SJCRH30 (cell line): ENCODE measurements around the gene SLC41A3. TPM values are rescaled to one million over a fixed set of nuclear protein-coding genes. Genes with fewer than 3 reads are reported as not detected.
A peak's percentile ranks its signal among the peaks of the same experiment; 100 is the strongest.
"Not testable (repeated sequence)": the region's sequence is repeated elsewhere in the genome, so short reads cannot be mapped to it uniquely, and the experiment has no call there.

ENCODE experiments used
- DNase-seq, 2 experiments: peaks; one replicate each; pipeline ENCODE4 v3.0.0-alpha.2; 2015 to 2020
- H3K27ac ChIP-seq: fragments of 250-450 bp; sonication (Bioruptor Pico); 2 replicates; pipeline ENCODE4 v1.5.1; 2020; ENCODE audit warnings: mild to moderate bottlenecking, moderate library complexity
- H3K27me3 ChIP-seq: fragments of 250-450 bp; sonication (Bioruptor Pico); 2 replicates; pipeline ENCODE4 v1.5.1; 2020; ENCODE audit warnings: mild to moderate bottlenecking, moderate library complexity
- H3K36me3 ChIP-seq: fragments of 250-450 bp; sonication (Bioruptor Pico); 2 replicates; pipeline ENCODE4 v1.5.1; 2020; ENCODE audit warnings: mild to moderate bottlenecking, moderate library complexity
- H3K4me1 ChIP-seq: fragments of 250-450 bp; sonication (Bioruptor Pico); 2 replicates; pipeline ENCODE4 v1.5.1; 2020; ENCODE audit warnings: mild to moderate bottlenecking, moderate library complexity
- H3K4me3 ChIP-seq: fragments of 250-450 bp; sonication (Bioruptor Pico); 2 replicates; pipeline ENCODE4 v1.5.1; 2020; ENCODE audit warnings: mild to moderate bottlenecking, moderate library complexity
- H3K9me3 ChIP-seq: fragments of 250-450 bp; sonication (Bioruptor Pico); replicated peaks from 2 replicates; pipeline ENCODE4 v1.5.1; 2020; ENCODE audit warnings: mild to moderate bottlenecking, moderate library complexity
- total RNA-seq: library from RNA; depleted of rRNA; stranded (reverse); fragments of >200 nt; shearing (Covaris generic); gene quantifications from 2 replicates; pipeline ENCODE4 v1.2.3, GENCODE V29; 2014

Gene SLC41A3
- total RNA-seq, 1 experiment from 2014 or later = 32.5 TPM

DNA sequence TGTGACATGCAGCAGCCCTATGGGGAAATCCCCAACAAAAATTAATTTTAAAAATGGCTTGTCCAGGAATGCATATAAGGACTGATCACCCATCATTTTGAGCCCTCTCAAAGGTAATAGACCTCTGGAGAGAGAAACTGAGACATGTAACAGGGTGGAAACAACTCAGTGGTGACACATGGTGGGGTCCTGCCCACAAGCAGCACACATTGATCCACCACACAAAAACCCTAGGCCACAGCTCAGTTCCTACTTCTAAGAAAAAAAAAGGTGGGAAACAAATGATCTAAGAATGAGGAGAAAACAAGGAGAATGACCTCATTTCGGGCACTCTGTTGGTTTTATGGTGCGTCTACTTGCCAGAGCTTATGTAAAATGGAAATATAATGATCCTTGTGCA, 1.9 kb upstream of the SLC41A3 start:
- no peak for DNase-seq
- no peaks in the 10 kb centered on the region for H3K36me3 ChIP-seq
- H3K4me3 ChIP-seq = no peak overlapping the region
- H3K27ac ChIP-seq = no peak overlapping the region
- H3K27me3 ChIP-seq = no peaks in the 10 kb centered on the region
- peaks cover 13% of the 10 kb centered on the region for H3K9me3 ChIP-seq
- no peaks in the 10 kb centered on the region for H3K4me1 ChIP-seq

- H3K4me3 ChIP-seq = no peak overlapping the region
- H3K27ac ChIP-seq = no peak overlapping the region
- no peaks in the 10 kb centered on the region for H3K27me3 ChIP-seq
- H3K36me3 ChIP-seq = no peaks in the 10 kb centered on the region
- H3K4me1 ChIP-seq = no peaks in the 10 kb centered on the region
- peaks cover 13% of the 10 kb centered on the region for H3K9me3 ChIP-seq
- no peak for DNase-seq
Measured at GRCh38 chr3:126085276-126085675, 1.4 kb upstream of the SLC41A3 start.

- peaks cover 13% of the 10 kb centered on the region for H3K9me3 ChIP-seq
Measured at GRCh38 chr3:126084768-126085180, 850 bp upstream of the SLC41A3 start.

GRCh38 chr3:126083511-126083912, 412 bp downstream of the SLC41A3 start:
- Histone ChIP-seq H3K4me3 (peak overlapping the region; percentile 84), H3K36me3 (no peaks in the 10 kb centered on the region), H3K4me1 (no peaks in the 10 kb centered on the region), H3K27ac (peak overlapping the region; percentile 50), H3K27me3 (no peaks in the 10 kb centered on the region), H3K9me3 (peaks cover 13% of the 10 kb centered on the region)
- DNase-seq = peak; percentile 63 to 64

More at GRCh38 chr3:126084768-126085180, 850 bp upstream of the SLC41A3 start:
- Histone ChIP-seq H3K36me3 (no peaks in the 10 kb centered on the region), H3K27ac (peak overlapping the region; percentile 50; the same call in 1 of the 2 replicates), H3K4me1 (no peaks in the 10 kb centered on the region), H3K27me3 (no peaks in the 10 kb centered on the region), H3K4me3 (peak overlapping the region; percentile 84)
- DNase-seq = no peak

- no peaks in the 10 kb centered on the region for H3K4me1 ChIP-seq
- H3K27me3 ChIP-seq = no peaks in the 10 kb centered on the region
- DNase-seq = no peak
- no peaks in the 10 kb centered on the region for H3K36me3 ChIP-seq
- H3K27ac ChIP-seq = peak overlapping the region; percentile 50
- H3K4me3 ChIP-seq = peak overlapping the region; percentile 84
- peaks cover 12% of the 10 kb centered on the region for H3K9me3 ChIP-seq
Measured at GRCh38 chr3:126083138-126083445, 832 bp downstream of the SLC41A3 start.

GRCh38 chr3:126082362-126083137, 1.4 kb downstream of the SLC41A3 start:
- H3K9me3 ChIP-seq = peaks cover 7% of the 10 kb centered on the region
- H3K27ac ChIP-seq = no peak overlapping the region; the same call in 1 of the 2 replicates
- no peaks in the 10 kb centered on the region for H3K36me3 ChIP-seq
- no peaks in the 10 kb centered on the region for H3K4me1 ChIP-seq
- no peak for DNase-seq
- peak overlapping the region; percentile 84 for H3K4me3 ChIP-seq
- H3K27me3 ChIP-seq = no peaks in the 10 kb centered on the region

GRCh38 chr3:126081618-126082361, 2.1 kb downstream of the SLC41A3 start:
- Histone ChIP-seq H3K36me3 (no peaks in the 10 kb centered on the region), H3K4me3 (no peak overlapping the region), H3K27ac (no peak overlapping the region), H3K27me3 (no peaks in the 10 kb centered on the region), H3K4me1 (no peaks in the 10 kb centered on the region), H3K9me3 (no peaks in the 10 kb centered on the region)
- DNase-seq = peak; percentile 62 to 72

DNA sequence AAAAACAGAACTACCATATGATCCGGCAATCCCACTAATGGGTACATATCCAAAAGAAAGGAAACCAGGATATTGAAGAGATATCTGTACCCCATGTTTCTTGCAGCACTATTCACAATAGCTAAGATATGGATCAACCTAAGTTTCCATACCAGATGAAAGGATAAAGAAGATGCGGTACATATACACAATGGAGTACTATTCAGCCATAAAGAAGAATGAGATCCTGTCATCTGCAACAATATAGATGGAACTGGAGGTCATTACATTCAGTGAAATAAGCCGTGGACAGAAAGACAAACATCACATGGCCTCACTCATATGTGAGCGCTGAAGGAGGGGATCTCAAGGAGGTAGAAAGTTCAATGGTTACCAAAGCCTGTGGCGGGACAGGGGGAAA, 3.0 kb downstream of the SLC41A3 start:
- Histone ChIP-seq H3K36me3 (no peaks in the 10 kb centered on the region), H3K4me1 (no peaks in the 10 kb centered on the region), H3K27me3 (no peaks in the 10 kb centered on the region), H3K27ac (no peak overlapping the region), H3K9me3 (no peaks in the 10 kb centered on the region), H3K4me3 (no peak overlapping the region)
- DNase-seq = no peak

DNA sequence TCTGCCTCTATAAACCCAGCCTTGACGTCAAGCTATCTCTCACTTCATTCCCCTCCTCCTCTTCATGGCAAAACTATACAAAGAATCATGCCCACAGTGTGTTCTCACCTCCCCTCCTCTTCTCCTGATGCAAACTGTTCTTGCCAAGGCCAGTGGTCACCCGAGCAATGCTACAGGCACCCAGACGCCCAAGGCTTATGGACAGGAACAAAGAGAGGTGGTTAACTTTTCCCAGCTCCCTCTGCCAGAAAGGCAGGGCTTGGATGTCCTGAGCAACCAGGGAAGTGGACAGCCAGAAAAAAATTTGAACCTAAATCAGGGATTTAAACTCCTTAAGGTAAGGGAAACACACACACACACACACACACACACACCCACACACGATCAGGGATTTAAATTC, 5.1 kb downstream of the SLC41A3 start:
- DNase-seq = no peak
- Histone ChIP-seq H3K36me3 (no peaks in the 10 kb centered on the region), H3K9me3 (no peaks in the 10 kb centered on the region), H3K27me3 (no peaks in the 10 kb centered on the region), H3K4me3 (no peak overlapping the region), H3K27ac (no peak overlapping the region), H3K4me1 (no peaks in the 10 kb centered on the region)

- Histone ChIP-seq H3K36me3 (no peaks in the 10 kb centered on the region), H3K4me1 (no peaks in the 10 kb centered on the region), H3K4me3 (no peak overlapping the region), H3K9me3 (peaks cover 3% of the 10 kb centered on the region; the same call in 1 of the 2 replicates), H3K27ac (no peak overlapping the region), H3K27me3 (no peaks in the 10 kb centered on the region)
- no peak for DNase-seq
Measured at GRCh38 chr3:126077754-126078153, 6.2 kb downstream of the SLC41A3 start.

DNA sequence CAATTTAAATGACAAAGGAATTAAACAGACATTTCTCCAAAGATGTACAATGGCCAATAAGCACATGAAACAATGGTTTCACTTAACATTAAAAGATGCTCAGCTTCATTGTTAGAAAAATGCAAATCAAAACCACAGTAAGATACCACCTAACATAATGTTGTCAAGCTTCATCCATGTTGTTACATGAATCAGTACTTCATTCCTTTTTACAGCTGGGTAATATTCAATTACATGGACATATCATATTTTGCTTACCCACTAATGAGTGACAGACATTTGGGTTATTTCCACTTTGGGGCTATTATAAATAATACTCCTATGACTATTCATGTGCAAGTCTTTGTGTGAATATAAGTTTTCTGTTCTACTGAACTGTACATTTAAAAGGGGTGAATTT, 7.8 kb downstream of the SLC41A3 start:
- no peak overlapping the region for H3K27ac ChIP-seq
- no peaks in the 10 kb centered on the region for H3K36me3 ChIP-seq
- no peak for DNase-seq
- H3K27me3 ChIP-seq = no peaks in the 10 kb centered on the region
- H3K4me3 ChIP-seq = no peak overlapping the region
- no peaks in the 10 kb centered on the region for H3K4me1 ChIP-seq
- peaks cover 3% of the 10 kb centered on the region; the same call in 1 of the 2 replicates for H3K9me3 ChIP-seq

- H3K36me3 ChIP-seq = no peaks in the 10 kb centered on the region; the same call in 1 of the 2 replicates
- H3K27ac ChIP-seq = no peak overlapping the region
- H3K9me3 ChIP-seq = peaks cover 3% of the 10 kb centered on the region; the same call in 1 of the 2 replicates
- H3K4me1 ChIP-seq = no peaks in the 10 kb centered on the region
- H3K4me3 ChIP-seq = no peak overlapping the region
- no peak for DNase-seq
- H3K27me3 ChIP-seq = no peaks in the 10 kb centered on the region
Measured at GRCh38 chr3:126070146-126070545, 13.8 kb downstream of the SLC41A3 start.

GRCh38 chr3:126067959-126068358, 16.0 kb downstream of the SLC41A3 start:
- H3K4me3 ChIP-seq = no peak overlapping the region
- no peaks in the 10 kb centered on the region for H3K27me3 ChIP-seq
- no peak for DNase-seq
- H3K27ac ChIP-seq = no peak overlapping the region
- no peaks in the 10 kb centered on the region; the same call in 1 of the 2 replicates for H3K36me3 ChIP-seq
- peaks cover 2% of the 10 kb centered on the region; the same call in 1 of the 2 replicates for H3K9me3 ChIP-seq
- no peaks in the 10 kb centered on the region for H3K4me1 ChIP-seq

DNA sequence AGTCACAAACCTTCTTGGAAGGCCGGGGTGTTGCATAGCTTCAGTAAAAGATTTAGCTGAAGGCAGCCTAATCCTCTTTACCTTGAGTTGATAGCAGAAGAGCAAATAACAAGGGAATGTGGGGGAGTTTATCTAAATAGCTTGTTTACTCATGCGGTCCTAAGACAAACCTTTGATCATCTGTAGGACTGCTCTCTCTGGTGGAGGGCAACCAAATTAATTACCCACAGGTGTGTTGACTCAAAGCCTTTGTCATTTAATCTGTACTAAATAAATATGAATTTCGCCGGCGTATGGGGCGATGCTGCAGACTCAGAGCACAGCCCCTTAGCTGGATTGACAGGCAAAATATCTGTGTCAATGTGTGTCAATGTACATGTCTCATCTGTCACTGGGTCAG, 17.2 kb downstream of the SLC41A3 start:
- H3K4me3 ChIP-seq, H3K27me3 ChIP-seq, H3K4me1 ChIP-seq, H3K9me3 ChIP-seq, H3K36me3 ChIP-seq, DNase-seq, H3K27ac ChIP-seq: not testable (repeated sequence)

GRCh38 chr3:126065876-126066275, 18.0 kb downstream of the SLC41A3 start:
- Histone ChIP-seq H3K4me1 (no peaks in the 10 kb centered on the region), H3K27me3 (no peaks in the 10 kb centered on the region), H3K27ac (no peak overlapping the region), H3K4me3 (no peak overlapping the region), H3K9me3 (no peaks in the 10 kb centered on the region), H3K36me3 (no peaks in the 10 kb centered on the region; the same call in 1 of the 2 replicates)
- DNase-seq = no peak
